KMS-11 (cell line): ENCODE data around the gene ARHGEF3.
"Not testable (repeated sequence)": the region's sequence is repeated elsewhere in the genome, so short reads cannot be mapped to it uniquely, and the experiment has no call there.

ENCODE experiments used
- H2AFZ ChIP-seq: fragments of 200-600 bp; sonication (generic); 2 replicates; pipeline ENCODE4 v1.6.1; 2016; ENCODE audit warnings: antibody characterized with exemption, mixed run types, low read depth
- H3K27ac ChIP-seq: fragments of 200-600 bp; sonication (generic); 2 replicates; pipeline ENCODE4 v1.6.1; 2016; ENCODE audit warnings: mild to moderate bottlenecking, mixed run types
- H3K27me3 ChIP-seq: fragments of 200-600 bp; sonication (generic); 2 replicates; pipeline ENCODE4 v1.6.1; 2017; ENCODE audit warnings: mild to moderate bottlenecking, low read depth, mixed run types, moderate library complexity; ENCODE audit not compliant: insufficient read depth
- H3K36me3 ChIP-seq: fragments of 200-600 bp; sonication (generic); 2 replicates; pipeline ENCODE4 v1.6.1; 2017; ENCODE audit warnings: mild to moderate bottlenecking, mixed run types; ENCODE audit not compliant: insufficient read depth
- H3K4me1 ChIP-seq: fragments of 200-600 bp; sonication (generic); 2 replicates; pipeline ENCODE4 v1.6.1; 2016; ENCODE audit warnings: mild to moderate bottlenecking, low read depth, mixed run types; ENCODE audit not compliant: poor library complexity, severe bottlenecking
- H3K4me2 ChIP-seq: fragments of 200-600 bp; sonication (generic); 2 replicates; pipeline ENCODE4 v1.7.0; 2016; ENCODE audit warnings: mild to moderate bottlenecking, mixed run types
- H3K4me3 ChIP-seq: fragments of 200-600 bp; sonication (generic); IDR thresholded peaks from 2 replicates; pipeline ENCODE4 v1.6.1; 2017; ENCODE audit warnings: low read depth, low read length, mixed read lengths; ENCODE audit not compliant: insufficient read depth
- H3K79me2 ChIP-seq: fragments of 200-600 bp; sonication (generic); 2 replicates; pipeline ENCODE4 v1.6.1; 2016; ENCODE audit warnings: low read depth, mixed run types; ENCODE audit not compliant: insufficient read depth
- H3K9ac ChIP-seq: fragments of 200-600 bp; sonication (generic); 2 replicates; pipeline ENCODE4 v1.6.1; 2016; ENCODE audit warnings: mild to moderate bottlenecking, mixed run types
- H4K20me1 ChIP-seq: fragments of 200-600 bp; sonication (generic); 2 replicates; pipeline ENCODE4 v1.6.1; 2016; ENCODE audit warnings: mild to moderate bottlenecking, mixed run types; ENCODE audit not compliant: insufficient read depth
- CTCF ChIP-seq: fragments of 200-600 bp; sonication (generic); conservative IDR thresholded peaks from 2 replicates; pipeline ENCODE4 v1.6.1; 2017; ENCODE audit warnings: low read depth, mild to moderate bottlenecking, antibody characterized with exemption, low read length, moderate library complexity, mixed read lengths

ARHGEF3 gene

DNA sequence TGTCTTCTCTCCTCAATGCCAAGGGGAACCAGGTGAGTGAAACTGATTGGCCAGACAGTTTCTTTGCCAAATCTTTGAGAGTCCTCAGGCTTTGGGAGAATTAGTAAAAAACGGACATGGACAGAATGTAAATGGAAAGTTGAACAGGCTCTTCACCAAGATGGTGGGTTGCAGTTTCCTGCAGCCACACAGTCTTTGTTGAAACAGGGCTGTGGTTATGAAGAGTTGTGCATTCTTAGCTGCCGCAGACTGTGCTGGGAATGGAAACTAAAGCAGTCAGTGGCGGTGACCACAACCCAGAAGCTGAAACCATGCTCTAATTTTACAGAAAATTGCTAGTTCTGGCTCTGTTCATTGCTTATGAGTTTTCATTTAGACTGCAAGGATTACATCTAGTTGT lies 76.6 kb downstream of the ARHGEF3 start:
- H3K4me2 ChIP-seq: peak overlapping the region; percentile 98
- H3K4me3 ChIP-seq: no peak overlapping the region
- H3K4me1 ChIP-seq: peaks cover 74% of the 10 kb centered on the region
- peak overlapping the region; percentile 16; the same call in 1 of the 2 replicates for H3K9ac ChIP-seq
- no peaks in the 10 kb centered on the region for H4K20me1 ChIP-seq
- no peaks in the 10 kb centered on the region for H3K36me3 ChIP-seq
- no peaks in the 10 kb centered on the region for H3K27me3 ChIP-seq
- H2AFZ ChIP-seq: 0 out of 2 replicates have a peak overlapping the region, but pooled peaks have one; percentile 8
- no peaks in the 10 kb centered on the region for H3K79me2 ChIP-seq
- peak overlapping the region; percentile 83 for H3K27ac ChIP-seq
- TF ChIP-seq CTCF: no peak

DNA sequence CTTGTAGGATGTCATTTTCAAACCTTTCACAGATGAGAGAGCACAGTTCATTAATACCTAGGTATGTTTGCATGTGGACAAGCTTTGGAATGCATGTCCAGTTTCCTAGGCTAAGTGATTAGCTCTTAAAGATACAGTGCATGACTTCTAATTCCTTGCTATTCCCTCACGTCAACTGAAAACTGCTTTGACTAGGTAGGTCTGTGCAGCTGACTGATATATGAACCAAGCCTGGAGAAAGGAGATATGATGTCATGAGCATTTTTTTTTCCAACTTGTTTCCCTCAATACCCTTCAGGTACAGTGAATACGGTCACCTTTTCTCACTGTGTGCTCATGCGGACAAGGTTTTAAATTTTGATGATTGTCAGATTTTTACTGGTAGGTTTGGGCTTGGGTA lies 77.1 kb downstream of the ARHGEF3 start:
- no peak for TF ChIP-seq CTCF
- Histone ChIP-seq H2AFZ (0 out of 2 replicates have a peak overlapping the region, but pooled peaks have one; percentile 8), H4K20me1 (no peaks in the 10 kb centered on the region), H3K36me3 (no peaks in the 10 kb centered on the region), H3K9ac (peak overlapping the region; percentile 16; the same call in 1 of the 2 replicates), H3K4me3 (no peak overlapping the region), H3K4me2 (peak overlapping the region; percentile 98), H3K79me2 (no peaks in the 10 kb centered on the region), H3K27ac (peak overlapping the region; percentile 83), H3K27me3 (no peaks in the 10 kb centered on the region), H3K4me1 (peaks cover 77% of the 10 kb centered on the region)

GRCh38 chr3:56720849-56721248 lies 80.9 kb downstream of the ARHGEF3 start:
- no peak overlapping the region for H2AFZ ChIP-seq
- H3K4me2 ChIP-seq: peak overlapping the region; percentile 49
- H3K4me1 ChIP-seq: peaks cover 51% of the 10 kb centered on the region
- H3K4me3 ChIP-seq: no peak overlapping the region
- no peak overlapping the region; the same call in 1 of the 2 replicates for H3K27ac ChIP-seq
- no peaks in the 10 kb centered on the region for H3K79me2 ChIP-seq
- H3K9ac ChIP-seq: no peak overlapping the region
- no peaks in the 10 kb centered on the region for H4K20me1 ChIP-seq
- H3K36me3 ChIP-seq: no peaks in the 10 kb centered on the region
- H3K27me3 ChIP-seq: no peaks in the 10 kb centered on the region
- TF ChIP-seq CTCF: no peak

- H4K20me1 ChIP-seq, H3K9ac ChIP-seq, H3K27ac ChIP-seq, H3K4me2 ChIP-seq, H3K4me3 ChIP-seq, H2AFZ ChIP-seq, H3K79me2 ChIP-seq, H3K27me3 ChIP-seq, H3K36me3 ChIP-seq: not testable (repeated sequence)
- peaks cover 35% of the 10 kb centered on the region for H3K4me1 ChIP-seq
Measured at GRCh38 chr3:56718809-56719208, 82.9 kb downstream of the ARHGEF3 start.

DNA sequence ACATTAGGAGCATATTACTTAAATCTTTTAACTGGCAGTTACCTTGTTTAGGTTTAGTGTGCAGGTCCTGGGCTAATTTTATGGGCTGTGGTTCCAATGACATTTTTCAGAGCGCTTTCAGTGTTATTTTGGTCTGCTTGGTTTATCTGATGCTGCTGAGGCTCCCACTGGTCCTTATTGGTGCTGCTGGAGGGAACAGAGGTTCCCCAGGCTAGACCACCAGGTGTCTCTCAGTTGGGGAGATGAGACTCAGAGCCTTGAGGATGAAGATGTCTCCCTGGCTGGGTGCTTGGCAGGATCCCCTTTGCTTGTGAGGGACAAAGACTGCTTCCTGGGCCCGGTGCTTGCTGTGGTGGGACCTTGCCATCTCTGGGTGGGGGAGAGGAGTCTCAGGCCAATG lies 90.4 kb downstream of the ARHGEF3 start:
- H2AFZ ChIP-seq: peak overlapping the region; percentile 26; the same call in 1 of the 2 replicates
- TF ChIP-seq CTCF: no peak
- H3K4me1 ChIP-seq: peaks cover 15% of the 10 kb centered on the region
- H3K4me2 ChIP-seq: peak overlapping the region; percentile 33
- H3K36me3 ChIP-seq: no peaks in the 10 kb centered on the region
- no peak overlapping the region for H3K27ac ChIP-seq
- H4K20me1 ChIP-seq: no peaks in the 10 kb centered on the region
- no peaks in the 10 kb centered on the region for H3K27me3 ChIP-seq
- H3K4me3 ChIP-seq: no peak overlapping the region
- H3K79me2 ChIP-seq: no peaks in the 10 kb centered on the region
- no peak overlapping the region for H3K9ac ChIP-seq

GRCh38 chr3:56707412-56707811 lies 94.3 kb downstream of the ARHGEF3 start:
- not testable (repeated sequence) for H2AFZ ChIP-seq, H3K36me3 ChIP-seq, H3K4me2 ChIP-seq, H3K27ac ChIP-seq, H3K27me3 ChIP-seq, H3K4me3 ChIP-seq, H3K9ac ChIP-seq, H4K20me1 ChIP-seq, H3K79me2 ChIP-seq
- H3K4me1 ChIP-seq: peaks cover 19% of the 10 kb centered on the region
